NCI-H2196 treated with DMSO at 0.1 percent for 48 hours (cell line): ENCODE results near the gene PPP2R3C.
"Not testable (repeated sequence)": the region's sequence is repeated elsewhere in the genome, so short reads cannot be mapped to it uniquely, and the experiment has no call there.

ENCODE experiments used
- DNase-seq: peaks from one replicate; lab custom pipeline; 2025; ENCODE audit not compliant: unreplicated experiment; lab: John Stamatoyannopoulos, UW

PPP2R3C gene

DNA sequence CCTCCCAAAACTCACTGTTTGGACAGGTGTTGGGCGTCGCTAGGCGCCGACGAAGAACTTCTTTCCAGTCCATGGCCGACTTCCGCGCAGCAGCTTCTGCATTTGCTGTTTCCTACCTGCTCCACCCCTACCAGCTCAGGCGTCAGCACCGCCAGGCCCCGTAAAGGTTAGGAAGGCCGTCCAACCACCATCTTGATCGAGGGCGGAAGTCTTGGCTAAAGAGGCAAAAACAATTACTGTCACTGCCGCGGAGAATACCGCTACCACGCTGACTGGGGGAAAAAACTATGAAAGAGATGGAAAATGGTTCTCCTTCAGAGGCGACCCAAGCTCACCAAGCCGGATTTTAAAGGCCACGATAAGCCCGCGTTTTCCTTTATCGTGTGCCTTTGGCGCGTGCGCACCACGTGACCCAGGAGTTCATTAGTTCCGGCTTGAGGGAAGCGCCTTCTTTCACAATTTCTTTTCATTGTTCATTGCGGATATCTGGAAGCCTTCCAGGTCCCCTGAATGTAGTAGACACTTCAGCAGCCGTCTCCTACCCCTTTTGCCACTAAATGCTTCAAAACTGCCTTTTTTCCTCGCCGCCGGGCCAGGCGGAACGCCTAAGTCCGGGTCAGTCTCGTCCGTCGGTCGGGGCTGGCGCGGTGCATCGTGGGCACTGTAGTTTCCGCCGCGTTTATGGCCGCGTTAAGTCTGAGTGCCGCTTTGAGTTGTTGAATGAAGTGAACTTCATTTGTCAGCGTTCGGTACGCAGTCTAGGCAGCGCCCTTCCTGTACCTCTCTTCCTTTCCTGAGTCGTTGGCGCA lies at the start of gene PPP2R3C, which contains the start of gene PRORP:
PPP2R3C (minus strand) TSS at position 104 of the 809 bp plus-strand sequence; CDS start at position 73, 31 bp downstream.
PRORP (plus strand) TSS at position 666 of the 809 bp plus-strand sequence. CDS start 694 bp downstream, outside the sequence.
- DNase-seq = peak; percentile 90

DNA sequence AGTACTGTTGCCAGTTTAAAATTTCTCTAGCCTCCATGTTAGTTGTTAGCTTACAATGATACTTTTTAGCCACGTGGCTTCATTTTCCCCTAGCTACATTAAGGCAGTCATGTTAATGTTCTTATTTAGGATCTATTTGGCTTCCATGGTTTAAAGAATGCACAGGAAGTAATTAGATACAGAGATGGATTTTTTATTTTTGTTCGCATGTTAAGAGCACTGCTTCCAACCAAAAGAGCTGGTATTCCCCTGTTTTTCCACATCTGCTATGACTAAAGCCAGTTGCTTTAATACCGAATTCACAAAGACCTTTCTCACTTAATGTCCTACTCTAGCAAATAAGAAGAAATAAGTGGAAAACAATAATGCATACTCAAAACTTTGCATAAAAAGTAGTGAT lies 45.7 kb upstream of the PPP2R3C start:
- DNase-seq = no peak

DNA sequence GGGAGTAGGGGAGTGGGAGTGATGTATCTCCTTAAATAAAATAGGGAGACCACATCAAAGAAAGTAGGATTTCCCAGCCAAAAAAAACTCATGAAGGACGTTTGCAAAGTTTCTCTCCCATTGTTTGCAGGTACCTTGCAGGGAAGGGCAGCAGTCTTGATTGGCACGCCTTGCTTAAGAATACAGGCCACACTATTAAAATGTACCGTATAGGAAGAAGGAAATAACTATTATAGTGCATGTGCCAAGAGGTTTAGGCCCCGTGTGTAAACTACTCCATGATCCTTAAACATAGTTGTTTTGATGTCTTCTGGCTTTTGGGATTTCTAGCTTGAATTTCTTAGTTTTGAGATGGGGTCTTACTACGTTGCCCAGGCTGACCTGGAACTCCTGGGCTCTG lies 43.1 kb upstream of the PPP2R3C start:
- DNase-seq = no peak

DNA sequence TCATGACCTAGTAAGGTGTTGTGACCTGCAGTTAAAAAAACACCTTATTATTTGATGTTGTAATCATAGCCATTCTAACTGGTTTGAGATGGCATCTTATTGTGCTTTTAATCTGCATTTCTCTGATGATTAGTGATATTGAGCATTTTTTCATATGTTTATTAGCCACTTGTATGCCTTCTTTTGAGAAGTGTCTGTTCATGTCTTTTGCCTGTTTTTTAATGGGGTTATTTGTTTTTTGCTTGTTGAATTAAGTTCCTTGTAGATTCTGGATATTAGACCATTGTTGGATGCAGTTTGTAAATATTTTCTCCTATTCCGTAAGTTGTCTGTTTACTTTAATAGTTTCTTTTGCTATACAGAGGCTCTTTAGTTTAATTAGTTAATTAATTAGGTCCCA lies 41.6 kb upstream of the PPP2R3C start:
- no peak for DNase-seq

DNA sequence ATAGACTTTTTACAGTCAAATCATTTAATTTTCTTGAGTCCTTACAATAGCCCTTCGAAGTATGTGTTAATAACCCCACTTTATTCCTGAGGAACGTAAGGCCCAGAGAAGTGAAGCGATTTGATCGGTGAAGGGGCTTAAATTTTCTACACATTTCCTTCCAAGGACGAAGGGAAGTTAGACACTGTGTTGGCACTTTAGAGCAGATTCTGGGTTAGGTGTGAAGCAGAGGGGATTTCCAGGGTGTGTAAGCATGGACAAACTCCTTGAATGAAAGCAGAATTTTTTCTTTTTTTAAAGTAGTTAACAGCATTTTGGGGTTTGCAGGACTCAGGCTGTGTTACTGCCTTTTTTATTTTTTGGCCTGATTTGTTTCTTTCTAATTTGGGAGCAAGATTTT lies 39.4 kb upstream of the PPP2R3C start:
- DNase-seq = no peak

DNA sequence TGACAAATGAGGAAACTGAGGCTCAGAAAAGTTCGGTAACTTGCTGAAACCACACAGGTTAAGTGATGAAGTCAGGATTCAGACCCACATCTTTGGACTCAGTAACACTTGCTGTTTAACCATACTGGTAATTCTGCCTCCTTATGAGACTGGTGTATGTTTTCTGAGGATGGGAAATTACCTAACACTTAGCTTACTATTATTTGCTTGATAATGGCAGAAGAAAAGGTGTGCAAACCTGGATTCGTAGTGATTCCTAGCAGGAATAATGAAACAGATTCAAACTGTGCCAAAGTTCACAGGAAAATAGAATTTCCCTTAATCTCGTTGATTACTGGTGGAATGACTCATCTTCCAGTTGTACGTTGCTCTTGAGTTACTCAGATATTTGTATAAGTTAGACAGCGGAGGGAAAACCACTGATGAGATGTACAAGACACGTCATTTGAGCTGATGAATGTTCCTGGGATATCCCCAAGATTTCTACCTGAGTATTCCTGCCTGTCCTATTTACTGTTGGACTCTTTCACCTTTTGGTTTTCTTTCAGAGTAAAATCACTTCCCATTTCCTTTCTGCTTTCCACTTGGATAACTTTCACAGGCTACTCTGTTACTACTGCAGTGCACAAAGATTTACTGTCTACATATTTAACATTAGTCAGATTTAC lies 38.1 kb upstream of the PPP2R3C start:
- no peak for DNase-seq

DNA sequence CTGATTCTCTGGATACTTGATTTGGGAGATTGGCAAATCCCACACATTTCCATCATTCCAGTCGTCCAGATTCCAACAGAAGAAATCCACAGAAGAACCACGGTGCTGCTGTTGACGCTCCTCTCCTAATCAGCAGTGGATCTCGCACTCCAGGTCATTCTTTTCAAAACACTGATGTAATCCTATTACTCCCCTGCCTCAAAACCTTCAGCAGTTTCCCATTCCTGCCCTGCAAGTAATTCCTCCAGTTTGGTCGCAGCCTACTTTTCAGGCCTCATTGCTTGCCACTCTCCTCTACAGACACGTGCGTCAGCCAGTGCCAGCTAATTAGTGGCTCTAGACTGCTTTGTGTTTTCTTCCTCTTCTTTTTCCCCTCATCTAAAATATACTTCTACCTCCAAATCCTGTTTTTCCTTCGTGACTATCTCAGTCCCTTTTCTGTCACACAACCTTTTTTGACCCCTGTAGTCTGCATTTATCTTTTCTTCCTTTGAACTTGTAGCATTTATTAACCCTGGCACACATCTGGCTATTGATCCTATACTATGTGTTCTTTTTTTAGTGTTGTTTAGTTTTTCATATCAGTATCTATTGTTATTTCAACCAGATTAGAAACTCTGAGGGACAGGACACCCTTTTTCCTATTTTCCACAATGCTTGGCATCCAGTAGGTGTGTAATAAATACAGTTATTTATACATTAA lies 37.3 kb upstream of the PPP2R3C start:
- no peak for DNase-seq

DNA sequence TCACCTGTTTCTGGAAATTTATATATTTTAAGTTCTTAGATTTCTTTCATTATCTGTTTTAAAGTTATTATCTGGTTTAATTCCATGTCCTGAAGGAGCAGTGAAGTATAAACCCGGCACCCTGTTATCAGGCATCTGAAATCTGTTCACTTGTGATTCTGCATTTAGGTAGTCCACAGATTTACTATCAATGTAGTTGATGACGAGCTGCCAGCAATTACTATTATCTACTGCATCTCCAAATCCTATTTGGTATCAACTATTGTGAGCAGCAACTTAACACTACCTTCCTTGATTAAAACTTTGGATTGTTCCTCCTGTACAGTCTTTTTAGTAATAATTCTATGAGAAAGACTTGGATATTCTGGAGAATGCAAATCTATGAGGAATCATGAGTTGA lies 36.7 kb upstream of the PPP2R3C start:
- DNase-seq = no peak

DNA sequence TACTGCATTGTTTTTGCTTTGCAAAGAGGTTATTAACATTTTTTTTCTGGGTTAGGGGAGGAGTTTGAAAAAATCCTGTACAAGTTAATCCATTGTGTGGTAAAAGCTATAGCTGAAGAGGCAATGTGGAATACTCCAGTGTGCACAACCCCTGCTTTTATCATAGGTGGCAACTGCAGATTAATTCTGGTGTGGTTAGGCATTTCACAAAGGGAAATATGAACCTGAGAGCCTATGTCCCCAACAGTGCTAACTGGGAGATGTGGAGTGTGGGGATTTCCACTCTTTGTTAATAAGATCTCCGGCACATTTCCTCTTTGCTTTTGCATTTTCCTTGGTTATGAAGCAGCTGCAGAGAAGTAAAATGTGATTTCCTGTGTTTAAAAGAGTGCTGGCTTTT lies 34.2 kb upstream of the PPP2R3C start:
- peak; percentile 34 for DNase-seq

DNA sequence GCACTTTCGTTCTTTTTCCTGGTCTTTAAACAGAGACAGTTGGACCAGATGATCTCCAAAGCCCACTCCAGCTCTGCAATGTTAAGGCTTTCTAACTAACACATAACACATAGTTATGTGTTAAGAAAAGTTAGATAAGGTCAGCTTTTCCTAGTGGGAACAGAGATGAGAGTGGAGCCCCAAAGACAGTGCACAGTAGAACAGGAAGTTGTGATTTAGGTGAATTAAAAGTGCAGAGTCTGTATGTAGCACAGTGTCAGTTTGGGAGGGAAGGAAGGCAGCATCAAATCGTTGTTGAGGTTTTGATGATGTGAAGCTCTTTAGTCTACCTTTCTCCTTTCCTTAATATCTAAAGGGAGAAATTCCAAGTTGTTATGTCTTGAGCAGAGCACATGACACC lies 32.2 kb upstream of the PPP2R3C start:
- DNase-seq = no peak

DNA sequence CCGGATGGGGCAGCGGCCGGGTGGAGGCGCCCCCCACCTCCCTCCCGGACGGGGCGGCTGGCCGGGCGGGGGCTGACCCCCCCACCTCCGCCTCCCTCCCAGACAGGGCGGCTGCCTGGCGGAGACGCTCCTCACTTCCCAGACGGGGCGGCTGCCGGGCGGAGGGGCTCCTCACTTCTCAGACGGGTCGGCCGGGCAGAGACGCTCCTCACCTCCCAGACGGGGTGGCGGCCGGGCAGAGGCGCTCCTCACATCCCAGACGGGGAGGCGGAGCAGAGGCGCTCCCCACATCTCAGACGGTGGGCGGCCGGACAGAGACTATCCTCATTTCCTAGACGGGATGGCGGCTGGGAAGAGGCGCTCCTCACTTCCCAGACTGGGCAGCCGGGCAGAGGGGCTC lies 30.7 kb upstream of the PPP2R3C start:
- not testable (repeated sequence) for DNase-seq

DNA sequence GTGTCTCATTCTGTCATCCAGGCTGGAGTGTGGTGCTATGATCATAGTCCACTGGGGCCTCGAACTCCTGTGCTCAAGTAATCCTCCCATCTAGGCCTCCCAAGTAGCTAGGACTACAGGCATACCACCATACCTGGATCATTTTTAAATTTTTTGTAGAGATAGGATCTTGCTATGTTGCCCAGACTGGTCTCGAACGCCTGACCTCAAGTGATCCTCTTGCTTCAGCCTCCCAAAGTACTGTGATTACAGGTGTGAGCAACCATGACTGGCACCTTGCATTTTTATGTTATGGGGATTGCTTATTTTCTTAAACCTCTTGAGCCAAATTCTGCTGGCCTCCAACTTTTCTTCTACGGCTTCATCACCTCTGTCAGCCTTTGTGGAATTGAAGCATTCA lies 27.4 kb upstream of the PPP2R3C start:
- DNase-seq = no peak

DNA sequence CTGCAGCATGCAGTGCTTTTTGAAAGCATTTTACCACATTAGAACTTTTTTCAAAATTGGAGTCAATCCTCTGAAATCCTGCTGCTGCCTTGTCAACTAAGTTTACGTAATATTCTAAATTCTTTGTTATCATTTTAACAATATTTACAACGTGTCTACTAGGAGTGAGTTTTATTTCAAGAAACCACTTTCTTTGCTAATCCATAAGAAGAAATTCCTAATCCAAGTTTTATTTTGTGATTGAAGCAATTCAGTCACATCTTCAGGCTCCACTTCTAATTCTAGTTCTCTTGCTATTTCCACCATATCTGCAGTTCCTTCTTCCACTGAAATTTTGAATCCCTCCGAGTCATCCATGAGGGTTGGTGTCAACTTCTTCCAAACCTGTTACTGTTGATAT lies 25.9 kb upstream of the PPP2R3C start:
- no peak for DNase-seq

DNA sequence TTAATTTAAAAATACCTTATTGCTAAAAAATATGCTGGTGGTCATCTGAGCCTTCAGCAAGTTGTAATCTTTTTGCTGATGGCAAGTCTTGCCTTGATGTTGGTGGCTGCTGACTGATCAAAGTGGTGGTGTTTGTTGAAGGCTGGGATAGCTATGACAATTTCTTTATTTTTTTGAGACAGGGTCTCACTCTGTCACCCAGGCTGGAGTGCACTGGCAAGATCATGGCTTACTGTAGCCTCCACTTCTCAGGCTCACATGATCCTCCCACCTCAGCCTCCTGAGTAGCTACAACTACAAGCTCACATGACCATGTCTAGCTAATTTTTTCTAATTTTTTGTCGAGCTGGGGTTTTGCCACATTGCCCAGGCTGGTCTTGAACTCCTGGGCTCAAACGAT lies 25.4 kb upstream of the PPP2R3C start:
- DNase-seq = no peak

DNA sequence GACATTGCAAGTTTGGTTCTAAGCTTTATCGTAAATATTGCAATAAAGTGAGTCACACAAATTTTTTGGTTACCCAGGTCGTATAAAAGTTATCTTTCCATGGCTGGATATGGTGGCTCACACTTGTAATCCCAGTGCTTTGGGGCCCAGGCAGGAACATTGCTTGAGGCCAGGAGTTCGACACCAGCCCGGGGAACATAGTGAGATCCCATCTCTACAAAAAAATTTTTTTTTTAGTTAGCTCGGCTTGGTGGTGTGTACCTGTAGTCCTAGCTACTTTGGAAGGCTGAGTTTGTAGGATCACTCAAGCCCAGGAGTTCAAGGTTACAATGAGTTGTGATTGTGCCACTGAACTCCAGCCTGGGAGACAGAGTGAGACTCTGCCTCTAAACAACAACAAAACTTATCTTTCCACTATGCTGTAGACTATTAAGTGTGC lies 24.9 kb upstream of the PPP2R3C start:
- DNase-seq = no peak

DNA sequence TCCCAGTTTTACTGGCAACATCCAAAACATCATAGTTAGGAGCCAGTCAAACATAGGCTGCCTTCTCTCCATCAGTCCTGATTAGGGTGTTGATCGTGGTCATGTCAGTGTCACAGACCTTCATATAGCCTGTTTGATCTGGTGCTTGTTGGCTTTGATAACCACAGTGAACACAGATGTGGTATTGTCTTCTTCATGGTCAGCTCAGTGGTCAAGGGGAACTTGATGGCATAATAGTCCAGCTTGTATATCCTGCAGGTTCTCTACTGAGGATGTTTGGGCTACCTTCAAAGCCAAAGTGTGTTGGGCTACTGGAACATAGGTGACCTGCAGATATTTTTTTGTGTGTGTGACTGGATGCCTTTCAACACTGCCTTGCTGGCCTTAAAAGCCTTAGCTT lies 22.2 kb upstream of the PPP2R3C start:
- no peak for DNase-seq

DNA sequence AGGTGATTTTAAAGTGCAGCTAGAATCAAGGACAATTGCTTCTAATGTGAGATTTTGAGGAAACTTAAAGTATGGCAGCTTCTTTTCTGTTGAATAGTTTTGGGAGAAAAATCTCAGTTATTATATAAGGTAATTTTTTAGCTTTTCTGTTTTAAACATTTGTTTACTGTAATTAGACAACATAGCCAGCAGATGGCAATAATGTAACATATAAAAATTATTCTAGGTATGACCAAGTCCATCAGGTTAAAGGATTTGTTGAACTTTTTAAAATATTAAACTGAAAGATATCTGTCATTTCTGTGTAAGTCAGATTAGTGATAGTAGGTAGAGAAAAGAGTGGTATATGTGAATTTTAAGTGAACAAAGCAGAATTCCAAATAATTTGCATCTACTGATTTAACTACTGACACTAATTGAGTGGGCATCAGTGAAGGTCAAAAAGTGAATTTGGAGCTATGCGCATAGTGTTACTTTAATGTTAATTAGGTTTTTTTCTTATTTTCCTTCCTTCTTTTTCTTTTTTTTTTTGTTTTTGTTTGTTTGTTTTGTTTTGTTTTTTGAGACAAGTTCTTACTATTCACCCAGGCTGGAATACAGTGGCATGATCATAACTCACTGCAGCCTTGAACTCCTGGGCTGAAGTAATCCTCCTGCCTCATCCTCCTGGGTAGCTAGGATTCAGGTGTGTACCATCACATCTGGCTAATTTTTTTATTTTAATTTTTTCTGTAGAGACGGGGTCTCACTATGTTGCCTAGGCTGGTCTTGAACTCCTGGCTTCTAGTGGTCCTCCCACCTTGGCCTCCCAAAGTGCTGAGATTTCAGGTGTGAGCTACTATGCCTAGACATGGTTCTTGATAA lies 19.2 kb upstream of the PPP2R3C start:
- DNase-seq = no peak

DNA sequence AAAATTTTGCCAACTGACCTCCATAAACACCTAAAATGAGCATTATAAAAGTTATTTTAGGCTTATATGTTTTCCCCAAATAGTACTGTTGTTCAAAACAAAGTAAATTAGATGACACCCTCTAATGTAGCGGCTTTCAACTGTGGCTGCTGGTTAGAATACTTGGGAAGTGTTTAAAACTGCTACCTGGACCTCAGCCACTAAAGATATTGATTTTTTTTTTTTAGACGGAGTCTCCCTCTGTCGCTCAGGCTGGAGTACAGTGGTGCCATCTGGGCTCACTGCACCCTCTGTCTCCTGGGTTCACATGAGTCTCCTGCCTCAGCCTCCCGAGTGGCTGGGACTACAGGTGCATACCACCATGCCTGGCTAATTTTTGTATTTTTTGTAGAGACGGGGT lies 16.8 kb upstream of the PPP2R3C start:
- DNase-seq = no peak

DNA sequence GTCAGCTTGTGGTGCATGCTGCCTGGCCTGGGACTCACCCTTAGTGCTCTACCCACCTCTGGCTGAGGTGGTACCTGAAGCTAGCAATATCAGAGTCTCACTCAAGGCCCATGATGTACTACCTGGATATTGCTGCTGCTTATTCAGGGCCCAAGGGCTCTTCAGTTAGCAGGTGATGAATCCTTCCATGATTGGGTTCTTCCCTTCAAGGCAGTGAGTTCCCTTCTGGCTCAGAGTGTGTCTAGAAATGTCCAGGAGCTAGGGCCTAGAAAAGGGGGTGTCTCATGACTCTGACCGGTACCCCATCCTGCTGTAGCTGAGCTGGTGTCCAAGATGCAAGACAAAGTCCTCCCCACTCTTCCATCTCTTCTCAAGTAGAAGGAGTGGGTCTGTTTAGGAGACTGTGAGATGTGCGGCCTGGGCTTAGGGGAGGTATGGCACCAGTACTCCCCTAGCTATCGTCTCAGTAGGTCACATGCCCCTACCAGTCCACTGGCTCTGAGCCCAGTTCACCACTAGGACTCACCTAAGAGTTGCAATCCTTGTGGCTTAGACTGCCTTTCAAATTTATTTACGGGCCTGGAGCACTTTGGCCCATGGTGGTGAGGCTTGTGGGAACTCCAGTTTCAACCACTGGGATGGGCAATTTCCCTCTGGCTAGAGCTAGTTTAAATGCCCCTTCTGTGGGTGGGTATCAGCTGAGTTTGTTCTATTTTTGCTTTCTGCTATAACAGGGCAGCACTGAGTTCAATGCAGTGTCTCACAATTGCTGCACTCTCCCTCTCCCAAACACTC lies 12.7 kb upstream of the PPP2R3C start:
- DNase-seq = no peak
